ENCODE measurements around the gene RAD9B.
"Not testable (repeated sequence)": the region's sequence is repeated elsewhere in the genome, so short reads cannot be mapped to it uniquely, and the experiment has no call there.

RAD9B gene

DNA sequence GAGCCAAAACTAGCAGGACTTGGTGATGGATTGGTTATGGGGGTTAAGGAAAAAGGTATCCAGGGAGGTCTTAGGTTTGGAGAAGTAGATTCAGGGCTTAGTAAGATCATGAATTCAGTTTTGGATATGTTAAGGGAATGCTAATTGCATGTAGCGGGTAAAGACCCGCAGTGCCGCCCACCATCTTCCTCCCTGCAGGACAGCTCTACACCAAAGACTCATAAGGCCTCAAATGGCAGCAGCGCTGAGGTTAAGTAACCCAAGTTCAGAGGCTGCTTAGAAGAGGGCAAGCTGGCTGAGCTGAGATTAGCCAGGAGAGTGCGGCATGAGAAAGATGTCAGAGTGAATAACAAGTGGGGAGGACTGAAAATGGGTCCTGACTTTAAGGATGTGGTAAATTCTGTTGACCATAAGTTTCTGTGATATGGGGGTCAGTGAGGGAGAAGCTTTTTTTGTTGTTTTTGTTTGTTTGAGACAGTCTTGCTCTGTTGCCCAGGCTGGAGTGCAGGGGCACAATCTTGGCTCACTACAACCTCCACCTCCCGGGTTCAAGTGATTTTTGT lies 26.2 kb downstream of the RAD9B start:
- no peak for DNase-seq

DNA sequence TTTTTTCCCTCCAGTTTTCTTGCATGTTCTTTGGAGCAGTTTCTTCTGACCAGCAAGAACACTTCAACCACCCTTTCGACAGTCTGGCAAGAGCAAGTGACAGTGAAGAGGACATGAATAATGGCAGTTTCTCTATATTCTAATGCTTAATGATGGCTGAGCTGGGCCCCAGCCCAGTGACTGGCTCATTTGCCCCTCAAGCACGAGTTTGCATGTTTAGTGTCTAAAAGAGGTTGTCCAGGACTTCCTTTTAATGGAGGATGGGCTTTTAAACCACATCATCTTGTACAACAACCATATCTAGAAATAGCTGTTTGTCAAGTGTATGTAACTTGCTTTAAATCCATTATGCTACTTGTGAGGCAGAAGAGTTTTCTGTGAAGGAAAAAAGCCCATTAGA lies 28.4 kb downstream of the RAD9B start:
- DNase-seq, result no peak

DNA sequence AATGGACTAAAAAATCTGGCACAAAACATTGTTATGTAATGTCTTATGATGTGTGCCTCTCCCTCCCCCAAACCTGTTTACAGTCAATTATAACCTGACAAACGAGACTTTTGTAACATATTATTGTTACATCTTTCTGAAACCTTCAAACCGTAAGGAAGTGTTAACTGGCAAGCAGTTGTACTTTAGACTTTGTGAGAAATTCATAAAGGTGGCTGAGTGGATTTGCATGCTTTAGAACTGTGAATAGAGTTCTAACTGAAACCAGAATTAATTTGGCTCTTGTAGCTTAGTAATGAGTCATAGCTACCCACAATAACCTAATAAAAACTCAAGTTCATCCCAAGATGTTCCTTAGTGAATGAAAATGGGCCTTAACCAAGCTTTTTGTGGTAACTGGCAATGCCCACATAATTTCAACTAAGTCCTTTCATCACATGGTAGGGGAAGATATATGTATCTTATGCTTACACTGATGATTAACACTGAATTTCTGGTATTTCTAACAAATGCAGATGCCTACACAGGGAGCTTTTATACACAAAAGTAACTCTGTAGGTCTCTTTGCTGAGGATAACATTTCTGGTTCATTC lies 29.7 kb downstream of the RAD9B start:
- DNase-seq, result no peak

DNA sequence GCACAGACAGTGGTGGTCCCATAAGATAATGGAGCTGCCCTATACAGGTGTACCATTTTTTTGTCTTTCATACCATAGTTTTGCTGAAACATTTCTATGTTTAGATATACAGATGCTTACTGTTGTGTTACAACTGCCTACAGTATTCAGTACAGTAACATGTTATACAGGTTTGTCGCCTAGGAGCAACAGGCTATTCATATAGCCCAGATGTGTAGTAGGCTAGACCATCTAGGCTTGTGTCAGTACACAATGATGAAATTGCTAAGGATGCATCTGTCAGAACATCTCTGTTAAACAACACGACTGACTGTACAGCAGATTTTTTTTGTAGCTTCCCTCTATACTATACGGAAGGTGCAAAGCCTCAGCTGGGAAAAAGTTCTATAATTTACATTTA lies 30.5 kb downstream of the RAD9B start:
- no peak for DNase-seq

DNA sequence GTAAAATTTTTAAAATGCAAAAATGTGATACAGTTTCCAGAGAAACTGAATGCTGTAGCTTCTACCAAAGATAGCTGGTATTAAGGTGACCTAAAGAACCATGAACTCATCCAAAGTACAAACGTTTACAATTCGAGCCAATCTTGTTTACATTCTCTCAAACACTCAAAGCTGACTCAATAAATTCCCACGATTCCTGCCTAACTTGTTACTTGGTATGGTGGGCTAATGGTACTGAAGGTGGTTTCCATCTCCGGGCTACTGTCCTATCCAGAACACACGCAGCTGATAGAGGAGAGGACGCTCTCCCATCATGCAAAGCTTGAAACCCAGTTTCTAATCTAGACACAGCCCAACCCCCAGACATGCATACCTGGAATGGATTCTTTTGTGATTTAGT lies 31.5 kb downstream of the RAD9B start:
- no peak for DNase-seq

DNA sequence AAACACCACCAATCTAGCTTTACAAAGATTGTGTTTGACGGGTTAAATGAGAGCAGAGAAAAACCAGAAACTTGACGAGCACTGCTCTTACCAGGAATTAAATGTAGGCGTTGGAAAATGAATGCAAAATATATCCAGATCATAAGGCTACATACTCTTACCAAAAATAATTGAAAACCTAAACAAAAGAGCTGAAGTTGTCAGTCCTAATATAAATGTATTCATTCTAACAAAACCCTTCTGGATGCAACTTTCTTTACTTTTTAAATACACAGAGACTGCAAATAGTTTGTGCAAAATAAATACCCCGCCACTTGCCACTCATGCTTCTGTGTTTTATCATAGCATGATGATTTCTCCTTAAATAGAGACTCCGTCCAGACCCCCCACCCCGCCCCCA lies 32.7 kb downstream of the RAD9B start:
- DNase-seq, result no peak

DNA sequence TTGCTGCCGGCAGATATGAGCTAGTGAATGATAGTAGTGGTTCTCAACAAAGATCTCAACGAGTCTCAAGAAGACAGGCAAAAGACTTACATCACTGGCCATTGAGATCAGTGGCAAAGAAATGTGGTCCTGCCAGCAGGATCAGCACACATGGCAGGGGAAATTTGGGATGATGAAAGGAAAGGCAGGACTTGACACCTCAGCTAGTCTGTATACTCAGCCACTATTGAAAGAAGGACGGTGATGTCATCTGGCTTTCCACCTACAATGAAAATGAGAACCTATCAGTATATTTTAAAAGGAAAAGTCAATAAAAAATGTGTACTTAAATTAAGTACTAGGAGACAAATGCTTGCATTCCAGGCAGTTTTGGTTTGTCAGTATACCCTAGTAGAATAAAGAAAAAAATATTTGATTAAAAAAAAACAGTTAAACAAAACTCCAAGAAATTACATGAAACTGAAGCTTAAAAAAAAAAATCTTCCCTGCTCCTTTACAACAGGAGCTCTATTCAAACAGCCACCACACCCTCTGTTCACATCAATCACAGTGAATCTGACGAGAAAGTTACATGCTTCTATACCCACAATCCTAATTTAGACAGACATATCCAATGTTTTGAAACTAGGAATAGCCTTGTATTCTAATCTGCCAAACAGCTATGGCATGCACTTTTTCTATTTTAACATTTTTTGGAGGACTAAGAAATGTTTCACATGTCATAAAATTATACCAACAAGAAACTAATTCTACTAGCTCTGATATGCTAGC lies 34.9 kb downstream of the RAD9B start:
- DNase-seq, result no peak

DNA sequence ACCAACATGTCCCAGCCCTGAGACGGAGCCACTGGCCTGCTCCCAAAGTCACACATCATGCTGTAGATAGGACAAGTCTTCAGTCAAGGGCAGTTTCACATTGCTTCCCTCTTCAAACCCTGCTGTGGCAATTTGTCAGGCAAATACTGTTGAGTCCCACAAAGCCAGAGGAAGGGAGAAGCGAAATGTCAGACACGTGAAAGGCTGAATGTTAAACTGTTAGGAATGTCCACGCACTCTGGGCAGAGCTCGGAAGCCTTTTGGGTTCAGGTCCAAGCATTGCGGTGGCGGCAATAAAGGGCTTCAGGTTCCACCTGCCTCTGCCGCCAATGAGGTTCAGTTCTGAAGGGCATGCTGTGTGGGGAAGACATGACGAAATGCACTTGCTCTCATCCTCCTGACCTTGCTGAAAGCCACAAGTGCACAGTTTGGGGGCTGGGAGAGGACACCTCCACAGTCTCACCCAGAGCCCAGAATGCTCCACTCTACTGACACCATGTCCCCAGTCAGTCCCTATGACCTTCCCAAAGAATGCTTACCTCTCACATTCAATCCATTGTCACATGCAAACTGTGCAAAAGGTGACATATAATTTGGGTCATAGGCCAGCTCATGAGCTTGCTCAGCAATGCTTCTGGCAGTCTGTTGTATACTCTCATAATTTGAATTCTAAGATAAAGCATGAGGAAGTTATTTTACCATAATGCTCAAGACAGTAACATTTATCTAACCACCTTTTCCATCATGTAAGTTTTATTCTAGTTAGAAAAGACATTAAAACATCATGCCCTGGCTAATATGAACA lies 35.7 kb downstream of the RAD9B start:
- DNase-seq, result no peak

DNA sequence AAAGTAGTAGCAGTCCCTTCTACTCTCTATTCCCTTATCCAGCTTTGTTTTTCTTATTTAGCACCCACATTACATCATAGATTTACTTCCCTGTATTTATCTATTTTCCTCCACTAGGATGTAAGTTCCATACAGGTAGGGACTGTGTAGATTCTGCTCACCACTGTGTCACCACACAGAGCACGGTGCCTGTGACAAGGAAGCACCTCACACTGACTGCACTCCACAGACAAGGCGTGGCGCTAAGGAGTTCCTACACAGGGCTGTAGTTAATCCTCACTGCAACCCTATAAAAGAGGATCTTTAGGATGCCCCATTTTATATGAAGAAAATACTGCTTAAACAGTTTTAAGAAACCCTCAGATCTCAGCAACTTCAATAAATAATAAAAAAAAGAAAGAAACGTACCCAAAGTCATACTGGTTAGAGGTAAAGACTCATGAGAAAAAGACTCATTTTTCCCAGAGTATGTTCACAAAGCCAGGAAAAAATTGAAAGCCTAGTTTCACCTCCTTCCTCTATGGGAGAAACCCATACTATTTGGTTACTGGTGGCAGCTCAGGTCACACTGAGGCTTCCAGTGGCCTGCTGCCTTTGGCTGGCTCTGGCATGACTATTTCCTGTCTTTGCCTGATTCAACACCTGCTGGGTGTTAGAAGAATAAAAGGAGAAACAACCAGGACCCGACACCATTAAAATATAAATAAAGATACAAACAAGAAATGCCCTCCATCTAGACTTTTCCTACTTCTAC lies 36.9 kb downstream of the RAD9B start:
- DNase-seq, result no peak

DNA sequence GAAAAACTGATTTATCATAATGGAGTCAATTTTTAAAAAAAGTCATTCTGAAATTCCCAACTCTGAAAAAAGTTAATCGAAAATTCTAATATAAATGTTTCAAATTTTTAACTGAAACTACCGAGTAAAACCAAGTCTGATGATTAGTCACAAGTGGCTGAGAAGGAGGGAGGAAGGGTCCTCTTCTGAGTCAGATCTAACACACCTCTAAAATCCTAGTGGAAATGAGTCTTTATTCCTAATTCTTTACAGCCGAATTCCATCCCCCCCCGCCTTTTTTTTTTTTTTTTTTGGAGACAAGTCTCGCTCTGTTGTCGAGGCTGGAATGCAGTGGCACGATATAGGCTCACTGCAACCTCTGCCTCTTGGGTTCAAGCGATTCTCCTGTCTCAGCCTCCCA lies 37.9 kb downstream of the RAD9B start:
- DNase-seq, result no peak

DNA sequence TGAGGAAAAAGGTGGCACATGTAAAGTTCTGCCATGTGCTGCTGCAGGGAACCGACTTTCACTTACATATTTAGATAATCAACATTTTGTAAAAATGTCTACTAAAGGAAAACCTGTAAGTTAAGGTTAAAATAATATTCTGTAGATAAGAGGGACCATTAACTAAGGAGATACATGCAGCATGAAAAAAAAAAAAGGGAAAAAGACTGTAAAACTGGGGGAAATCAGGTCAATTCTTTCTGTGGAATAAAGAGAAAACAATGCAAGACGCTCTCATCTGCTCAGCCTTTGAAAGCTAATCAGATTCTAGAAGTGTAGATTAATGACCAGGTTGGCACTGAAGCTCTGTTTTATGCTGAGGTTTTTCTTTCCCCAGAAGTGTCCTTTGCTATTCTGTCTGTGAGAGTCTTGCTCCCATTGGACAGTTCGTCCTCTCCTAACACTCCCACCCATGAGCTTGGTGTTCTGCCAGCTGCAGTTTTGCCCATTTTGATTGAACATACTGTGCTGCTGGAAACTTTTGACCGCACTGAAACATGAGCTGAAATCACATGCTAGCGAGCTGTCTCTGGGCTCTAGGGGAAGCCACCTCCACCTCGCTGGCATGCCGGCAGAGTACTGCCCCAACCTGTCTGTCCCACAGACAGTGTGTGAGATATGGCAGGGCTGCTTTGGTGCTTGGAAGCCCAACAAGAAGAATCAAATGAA lies 41.3 kb downstream of the RAD9B start:
- peak; percentile 73 for DNase-seq

DNA sequence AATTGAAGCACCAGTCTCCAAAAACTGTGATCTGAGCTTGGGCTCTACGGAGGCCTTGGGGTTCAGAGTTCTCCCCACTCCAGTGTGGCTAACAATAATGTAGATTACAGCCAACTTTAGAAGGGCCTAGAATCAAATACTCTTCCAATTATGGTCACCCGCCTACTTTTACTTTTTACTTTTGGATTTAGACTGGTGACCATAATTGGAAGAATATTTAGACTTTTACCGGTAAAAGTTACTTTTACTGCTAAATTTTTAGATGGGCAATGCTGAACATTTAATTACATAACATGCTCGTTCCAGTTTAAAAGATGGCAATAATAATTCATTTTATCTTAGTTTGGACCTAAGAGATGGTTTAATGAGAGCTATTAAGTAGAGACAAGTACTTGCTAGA lies 41.8 kb downstream of the RAD9B start:
- no peak for DNase-seq

DNA sequence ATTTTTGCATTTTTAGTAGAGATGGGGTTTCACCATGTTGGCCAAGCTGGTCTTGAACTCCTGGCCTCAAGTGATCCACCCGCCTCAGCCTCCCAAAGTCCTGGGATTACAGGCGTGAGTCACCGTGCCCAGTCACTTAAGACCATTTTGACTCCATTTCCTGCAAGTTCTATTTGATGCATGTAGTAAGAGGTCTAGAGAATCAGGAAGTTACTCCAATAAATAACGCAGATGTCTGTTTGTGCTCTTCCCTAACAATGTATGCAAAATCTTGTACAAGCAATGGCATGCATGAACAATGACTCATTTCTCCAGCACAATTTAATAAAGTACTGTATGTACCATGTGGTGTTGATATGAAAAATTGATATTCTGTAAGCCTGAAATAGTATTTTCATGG lies 43.1 kb downstream of the RAD9B start:
- not testable (repeated sequence) for DNase-seq

DNA sequence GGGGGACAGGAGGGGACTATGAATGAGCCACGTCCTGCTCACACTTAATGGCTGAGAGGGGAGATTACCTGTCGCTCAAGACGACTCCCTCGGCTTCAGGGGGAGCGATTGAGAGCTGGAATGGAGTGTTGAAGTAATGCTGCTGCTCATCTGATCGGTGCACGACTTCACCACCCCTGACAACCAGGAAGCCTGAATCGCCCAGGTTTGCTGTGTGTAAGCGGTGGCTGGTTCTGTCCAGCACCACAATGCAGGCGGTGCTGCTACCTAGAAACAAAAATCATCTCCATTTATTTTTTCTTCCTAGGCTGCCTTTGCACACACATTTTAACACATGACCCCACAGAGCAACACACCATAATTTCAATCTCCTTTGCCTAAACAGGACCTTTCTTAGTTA lies 43.7 kb downstream of the RAD9B start:
- no peak for DNase-seq

DNA sequence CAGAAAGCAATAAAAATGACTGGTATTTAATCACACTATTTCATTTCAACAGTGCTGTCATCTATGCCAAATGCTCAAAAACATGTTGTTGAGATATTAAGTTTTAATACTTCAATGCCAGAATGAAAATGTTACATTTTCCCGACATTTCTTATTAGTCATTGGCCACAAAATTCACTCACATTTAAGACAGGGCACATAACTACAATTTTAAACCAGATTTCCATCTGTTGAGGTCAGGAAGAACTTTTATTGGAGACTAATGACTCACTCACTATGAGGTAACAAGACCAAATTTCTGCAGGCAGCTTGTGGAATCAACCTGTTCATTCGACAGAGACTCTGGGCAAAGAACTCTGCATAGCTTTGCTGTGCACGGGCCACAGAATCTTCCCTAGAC lies 44.2 kb downstream of the RAD9B start:
- DNase-seq, result peak; percentile 39

DNA sequence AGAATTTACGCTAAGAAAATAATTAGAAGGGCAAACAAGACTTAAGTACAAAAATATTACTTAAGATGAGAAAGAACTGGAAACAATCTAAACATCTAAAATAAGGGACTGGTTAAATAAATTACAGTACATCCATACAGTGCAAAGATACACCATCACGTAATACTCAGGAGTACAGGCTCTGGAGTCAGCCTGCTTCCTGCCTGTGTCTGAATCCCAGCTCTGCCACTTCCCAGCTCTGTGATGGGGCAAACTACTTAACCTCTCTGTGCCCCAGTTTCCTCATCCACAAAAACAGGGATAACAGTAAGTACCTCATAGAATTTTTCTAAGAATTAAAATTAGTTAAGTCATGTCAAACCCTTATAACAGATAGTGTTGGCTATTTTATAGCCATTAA lies 45.0 kb downstream of the RAD9B start:
- no peak for DNase-seq

DNA sequence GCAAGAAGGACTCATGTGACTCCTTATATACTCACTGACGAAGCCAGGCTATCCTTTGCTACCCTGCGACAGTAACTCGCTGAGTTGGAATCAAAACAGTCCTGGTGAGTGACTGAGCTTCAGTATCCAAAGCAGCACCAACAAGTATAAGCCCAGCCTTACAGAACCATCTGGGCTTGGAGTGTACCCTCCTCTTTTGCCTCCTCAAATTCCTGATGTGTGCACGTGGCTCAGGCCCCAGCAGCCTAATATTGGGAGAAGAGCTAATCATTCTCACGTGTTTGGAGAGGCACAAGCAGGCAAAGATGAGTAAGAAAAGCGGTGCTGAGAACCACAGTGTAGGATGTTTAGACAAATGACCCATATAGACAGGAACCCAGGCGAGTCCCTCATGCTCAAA lies 46.5 kb downstream of the RAD9B start:
- no peak for DNase-seq

DNA sequence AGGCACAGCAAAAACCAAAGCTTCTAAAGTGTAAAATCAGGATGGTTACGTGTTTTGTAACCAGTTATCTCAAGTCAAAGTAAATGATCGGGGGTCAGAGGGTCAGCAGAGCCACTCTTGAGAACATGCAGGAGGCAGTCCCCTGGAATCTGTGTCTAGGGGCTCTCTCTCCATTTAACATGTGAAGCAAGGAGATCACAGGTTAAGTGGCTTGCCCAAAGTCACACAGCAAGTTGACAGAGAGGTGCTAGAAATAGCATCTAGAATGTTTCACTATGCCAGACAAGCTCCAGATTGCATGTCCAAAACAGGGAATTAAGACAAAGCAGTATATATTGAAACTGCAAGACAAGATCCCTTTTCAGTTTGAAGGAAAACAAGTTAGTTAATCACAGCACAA lies 47.6 kb downstream of the RAD9B start:
- no peak for DNase-seq

DNA sequence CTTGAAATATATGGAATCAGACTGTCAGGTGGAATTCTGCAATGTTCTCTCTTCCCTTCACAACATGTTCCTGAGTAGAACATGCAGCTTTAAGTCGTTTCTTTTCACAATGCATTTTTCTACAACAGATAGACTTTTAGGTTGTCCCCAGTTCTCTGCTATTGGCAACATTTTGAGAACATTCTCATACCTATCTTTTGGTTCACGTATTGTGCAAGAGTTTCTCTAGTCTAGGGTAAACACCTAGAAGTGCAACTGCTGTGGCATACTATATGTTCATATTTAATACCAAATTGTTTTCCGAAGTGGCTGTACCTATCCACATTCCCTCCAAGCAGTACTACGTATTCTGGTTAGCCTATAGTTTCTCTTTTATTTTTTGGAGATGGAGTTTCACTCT lies 48.9 kb downstream of the RAD9B start:
- DNase-seq, result no peak
